ENCODE data around the gene SLC16A5. TPM values are rescaled to one million over a fixed set of nuclear protein-coding genes. Genes with fewer than 3 reads are reported as not detected.

The SLC16A5 gene
- total RNA-seq, 1 donor from 2014 or later = 50.9 TPM

DNA sequence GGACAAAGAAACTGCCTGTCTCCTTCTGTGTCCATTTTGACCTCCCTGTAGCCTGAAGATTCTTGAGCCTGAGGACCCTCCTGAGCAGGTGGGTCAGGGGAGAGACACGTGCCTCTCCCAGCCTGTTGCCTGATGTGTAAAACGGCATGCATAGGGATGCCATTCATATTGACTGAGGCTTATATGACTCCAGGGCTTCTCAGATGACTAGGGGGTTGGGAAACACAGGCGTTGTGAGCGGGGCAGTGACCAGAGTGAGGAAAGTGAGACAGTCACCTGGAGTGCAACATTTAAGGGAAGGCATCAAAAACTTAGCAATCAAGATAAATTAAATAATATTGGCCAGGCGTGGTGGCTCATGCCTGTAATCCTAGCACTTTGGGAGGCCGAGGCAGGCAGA is 5.1 kb upstream of the SLC16A5 start:
- no peaks in the 10 kb centered on the region for H3K9me3 Mint-ChIP-seq (ENCODE audit: unreplicated experiment)
- H3K36me3 Mint-ChIP-seq (ENCODE audit: low read depth, unreplicated experiment) = no peaks in the 10 kb centered on the region
- peaks cover 6% of the 10 kb centered on the region for H3K27me3 Mint-ChIP-seq (ENCODE audit: unreplicated experiment)
- TF ChIP-seq, protein P1, sequence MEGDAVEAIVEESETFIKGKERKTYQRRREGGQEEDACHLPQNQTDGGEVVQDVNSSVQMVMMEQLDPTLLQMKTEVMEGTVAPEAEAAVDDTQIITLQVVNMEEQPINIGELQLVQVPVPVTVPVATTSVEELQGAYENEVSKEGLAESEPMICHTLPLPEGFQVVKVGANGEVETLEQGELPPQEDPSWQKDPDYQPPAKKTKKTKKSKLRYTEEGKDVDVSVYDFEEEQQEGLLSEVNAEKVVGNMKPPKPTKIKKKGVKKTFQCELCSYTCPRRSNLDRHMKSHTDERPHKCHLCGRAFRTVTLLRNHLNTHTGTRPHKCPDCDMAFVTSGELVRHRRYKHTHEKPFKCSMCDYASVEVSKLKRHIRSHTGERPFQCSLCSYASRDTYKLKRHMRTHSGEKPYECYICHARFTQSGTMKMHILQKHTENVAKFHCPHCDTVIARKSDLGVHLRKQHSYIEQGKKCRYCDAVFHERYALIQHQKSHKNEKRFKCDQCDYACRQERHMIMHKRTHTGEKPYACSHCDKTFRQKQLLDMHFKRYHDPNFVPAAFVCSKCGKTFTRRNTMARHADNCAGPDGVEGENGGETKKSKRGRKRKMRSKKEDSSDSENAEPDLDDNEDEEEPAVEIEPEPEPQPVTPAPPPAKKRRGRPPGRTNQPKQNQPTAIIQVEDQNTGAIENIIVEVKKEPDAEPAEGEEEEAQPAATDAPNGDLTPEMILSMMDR (IDR thresholded peaks at IDR 0.05; ENCODE audit: unreplicated experiment) = no peak
- DNase-seq (ENCODE audit: low spot score) = no peak
- H3K4me3 Mint-ChIP-seq (ENCODE audit: unreplicated experiment) = peak overlapping the region; percentile 7
- peaks cover 22% of the 10 kb centered on the region for H3K4me1 Mint-ChIP-seq (ENCODE audit: unreplicated experiment)
- peak overlapping the region; percentile 27 for H3K27ac Mint-ChIP-seq (ENCODE audit: unreplicated experiment)

DNA sequence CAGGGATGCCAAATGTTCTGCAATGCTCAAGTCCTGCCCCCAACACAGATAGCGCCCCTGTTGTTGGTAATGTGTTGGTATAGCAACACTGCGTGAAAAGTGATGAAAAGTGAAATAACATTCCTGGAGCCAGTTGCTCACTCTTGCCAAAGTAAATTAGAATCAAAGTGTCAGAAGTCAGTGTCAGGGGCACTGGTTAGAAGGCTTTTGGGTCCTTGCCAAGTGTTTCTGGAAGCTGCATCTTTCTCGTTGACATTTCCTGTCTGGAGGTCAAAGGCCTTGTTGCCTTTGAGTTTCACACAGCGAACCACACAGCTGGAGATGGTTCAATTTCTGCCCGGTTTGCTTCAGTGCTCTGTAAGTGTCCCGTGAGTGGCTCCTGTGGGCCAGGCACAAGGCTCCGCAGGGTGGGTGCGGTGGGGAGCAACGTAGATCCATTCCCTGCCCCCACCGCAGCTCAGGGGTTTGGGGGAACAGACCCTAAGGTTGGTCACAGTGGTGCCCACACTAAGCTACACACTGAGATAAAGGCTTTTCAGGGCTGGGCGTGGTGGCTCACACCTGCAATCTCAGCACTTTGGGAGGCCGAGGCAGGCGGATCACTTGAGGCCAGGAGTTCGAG is 3.6 kb upstream of the SLC16A5 start:
- Mint-ChIP-seq H3K4me1 (ENCODE audit: unreplicated experiment) (peaks cover 29% of the 10 kb centered on the region), H3K27ac (ENCODE audit: unreplicated experiment) (no peak overlapping the region), H3K9me3 (ENCODE audit: unreplicated experiment) (no peaks in the 10 kb centered on the region), H3K36me3 (ENCODE audit: low read depth, unreplicated experiment) (no peaks in the 10 kb centered on the region), H3K27me3 (ENCODE audit: unreplicated experiment) (peaks cover 7% of the 10 kb centered on the region), H3K4me3 (ENCODE audit: unreplicated experiment) (no peak overlapping the region)
- no peak for DNase-seq (ENCODE audit: low spot score)
- TF ChIP-seq, protein P1 (IDR thresholded peaks at IDR 0.05; ENCODE audit: unreplicated experiment) = no peak

DNA sequence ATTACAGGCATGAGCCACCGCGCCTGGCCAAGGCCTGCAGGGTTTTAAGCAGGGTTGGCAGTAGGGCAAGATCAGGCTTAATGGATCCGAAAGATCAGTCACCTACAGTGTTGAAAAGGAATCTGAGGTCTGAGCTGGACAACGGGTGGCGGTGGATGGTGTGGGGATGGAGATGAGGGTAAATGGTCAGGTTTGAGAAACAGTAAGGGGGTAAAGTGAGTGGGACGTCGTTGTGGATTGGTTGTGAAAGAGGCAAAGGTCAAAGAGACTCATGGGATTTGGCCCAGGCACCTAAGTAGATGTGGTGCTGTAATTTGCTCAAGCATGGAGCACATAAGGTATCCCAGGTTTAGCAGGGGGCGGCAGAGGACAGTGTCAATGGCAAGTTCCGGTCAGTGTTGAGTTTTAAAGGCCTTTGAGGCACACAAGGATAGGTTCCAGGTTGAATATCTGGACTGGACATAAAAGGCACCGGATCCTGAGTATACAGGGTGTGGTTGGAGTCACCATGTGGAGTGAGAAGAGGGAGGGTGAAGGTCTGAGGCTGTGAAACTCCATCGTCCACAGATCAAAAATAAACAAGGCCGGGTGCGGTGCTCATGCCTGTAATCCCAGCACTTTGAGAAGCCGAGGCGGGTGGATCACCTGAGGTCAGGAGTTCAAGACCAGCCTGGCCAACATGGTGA is 1.1 kb upstream of the SLC16A5 start:
- Mint-ChIP-seq H3K36me3 (ENCODE audit: low read depth, unreplicated experiment) (peaks cover 3% of the 10 kb centered on the region), H3K9me3 (ENCODE audit: unreplicated experiment) (no peaks in the 10 kb centered on the region), H3K27me3 (ENCODE audit: unreplicated experiment) (peaks cover 15% of the 10 kb centered on the region), H3K4me1 (ENCODE audit: unreplicated experiment) (peaks cover 53% of the 10 kb centered on the region), H3K27ac (ENCODE audit: unreplicated experiment) (peak overlapping the region; percentile 87), H3K4me3 (ENCODE audit: unreplicated experiment) (peak overlapping the region; percentile 81)
- no peak for DNase-seq (ENCODE audit: low spot score)
- TF ChIP-seq, protein P1 (IDR thresholded peaks at IDR 0.05; ENCODE audit: unreplicated experiment) = no peak

DNA sequence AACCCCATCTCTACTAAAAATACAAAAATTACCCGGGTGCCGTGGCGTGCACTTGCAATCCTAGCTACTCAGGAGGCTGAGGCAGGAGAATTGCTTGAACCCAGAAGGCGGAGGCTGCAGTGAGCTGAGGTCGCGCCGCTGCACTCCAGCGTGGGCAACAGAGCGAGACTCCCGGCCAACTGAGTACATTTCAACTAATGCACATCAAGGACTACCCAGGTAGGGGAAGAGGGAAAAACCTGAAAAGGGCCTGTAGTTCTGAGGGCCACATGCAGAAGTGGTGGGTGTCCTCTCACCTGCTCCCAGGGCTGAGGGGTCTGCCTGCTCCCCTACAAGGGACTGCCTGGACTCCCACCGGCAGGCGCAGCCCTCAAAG is 584 bp upstream of the SLC16A5 start:
- H3K27me3 Mint-ChIP-seq (ENCODE audit: unreplicated experiment) = peaks cover 20% of the 10 kb centered on the region
- peak overlapping the region; percentile 87 for H3K27ac Mint-ChIP-seq (ENCODE audit: unreplicated experiment)
- no peaks in the 10 kb centered on the region for H3K9me3 Mint-ChIP-seq (ENCODE audit: unreplicated experiment)
- H3K36me3 Mint-ChIP-seq (ENCODE audit: low read depth, unreplicated experiment) = peaks cover 8% of the 10 kb centered on the region
- peaks cover 58% of the 10 kb centered on the region for H3K4me1 Mint-ChIP-seq (ENCODE audit: unreplicated experiment)
- H3K4me3 Mint-ChIP-seq (ENCODE audit: unreplicated experiment) = peak overlapping the region; percentile 80
- DNase-seq (ENCODE audit: low spot score) = no peak
- TF ChIP-seq, protein P1 (IDR thresholded peaks at IDR 0.05; ENCODE audit: unreplicated experiment) = no peak

Measured in endothelial cell (in vitro differentiated cells).